Measurements from ENCODE around the gene IL10RA.

DNA sequence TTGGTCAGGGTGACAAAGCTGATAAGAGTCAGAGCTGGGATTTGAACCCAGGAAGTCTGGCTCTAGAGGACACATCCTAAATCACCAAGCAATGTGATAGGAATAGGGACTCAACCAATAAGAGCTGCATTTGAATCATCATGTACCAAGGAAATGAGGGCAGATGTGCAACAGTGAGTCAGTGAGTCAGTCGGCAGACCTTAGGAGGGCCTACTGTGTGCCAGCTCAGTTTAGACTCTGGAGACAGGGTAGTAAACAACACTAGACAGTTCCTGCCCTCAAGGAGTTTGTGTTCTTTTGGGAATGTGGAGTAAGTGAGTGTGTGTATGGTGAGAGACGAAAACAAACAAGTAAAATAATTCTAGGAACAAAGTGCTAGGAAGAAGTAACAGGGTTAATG is 11.2 kb downstream of the IL10RA start:
- TF ChIP-seq, protein P1, sequence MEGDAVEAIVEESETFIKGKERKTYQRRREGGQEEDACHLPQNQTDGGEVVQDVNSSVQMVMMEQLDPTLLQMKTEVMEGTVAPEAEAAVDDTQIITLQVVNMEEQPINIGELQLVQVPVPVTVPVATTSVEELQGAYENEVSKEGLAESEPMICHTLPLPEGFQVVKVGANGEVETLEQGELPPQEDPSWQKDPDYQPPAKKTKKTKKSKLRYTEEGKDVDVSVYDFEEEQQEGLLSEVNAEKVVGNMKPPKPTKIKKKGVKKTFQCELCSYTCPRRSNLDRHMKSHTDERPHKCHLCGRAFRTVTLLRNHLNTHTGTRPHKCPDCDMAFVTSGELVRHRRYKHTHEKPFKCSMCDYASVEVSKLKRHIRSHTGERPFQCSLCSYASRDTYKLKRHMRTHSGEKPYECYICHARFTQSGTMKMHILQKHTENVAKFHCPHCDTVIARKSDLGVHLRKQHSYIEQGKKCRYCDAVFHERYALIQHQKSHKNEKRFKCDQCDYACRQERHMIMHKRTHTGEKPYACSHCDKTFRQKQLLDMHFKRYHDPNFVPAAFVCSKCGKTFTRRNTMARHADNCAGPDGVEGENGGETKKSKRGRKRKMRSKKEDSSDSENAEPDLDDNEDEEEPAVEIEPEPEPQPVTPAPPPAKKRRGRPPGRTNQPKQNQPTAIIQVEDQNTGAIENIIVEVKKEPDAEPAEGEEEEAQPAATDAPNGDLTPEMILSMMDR (IDR thresholded peaks at IDR 0.05; ENCODE audit: low read length) = no peak
- TF ChIP-seq EZH2 (IDR thresholded peaks at IDR 0.05; ENCODE audit: borderline replicate concordance, low read length) = no peak
